Thyroid gland (tissue), 4 donors: ENCODE results near the gene RNASE8.
A peak's percentile ranks its signal among the peaks of the same experiment; 100 is the strongest.

Experiments
- CTCF ChIP-seq, 6 experiments: fragments of 200-600 bp in 3 of 6; fragments of 450-650 bp in 3 of 6; sonication (generic) in 3 of 6; IDR thresholded peaks; one replicate each; pipeline ENCODE4 v1.5.1; 2016 to 2019; ENCODE audit warnings: antibody characterized with exemption in 6 of 6, mild to moderate bottlenecking in 2 of 6, inconsistent platforms in 1 of 6, moderate library complexity in 1 of 6
- POLR2A ChIP-seq, 2 donors: fragments of 450-650 bp; IDR thresholded peaks; one replicate each; pipeline ENCODE4 v1.6.1; 2017; ENCODE audit warnings: antibody characterized with exemption in 2 of 2, mild to moderate bottlenecking in 2 of 2, moderate library complexity in 1 of 2

DNA sequence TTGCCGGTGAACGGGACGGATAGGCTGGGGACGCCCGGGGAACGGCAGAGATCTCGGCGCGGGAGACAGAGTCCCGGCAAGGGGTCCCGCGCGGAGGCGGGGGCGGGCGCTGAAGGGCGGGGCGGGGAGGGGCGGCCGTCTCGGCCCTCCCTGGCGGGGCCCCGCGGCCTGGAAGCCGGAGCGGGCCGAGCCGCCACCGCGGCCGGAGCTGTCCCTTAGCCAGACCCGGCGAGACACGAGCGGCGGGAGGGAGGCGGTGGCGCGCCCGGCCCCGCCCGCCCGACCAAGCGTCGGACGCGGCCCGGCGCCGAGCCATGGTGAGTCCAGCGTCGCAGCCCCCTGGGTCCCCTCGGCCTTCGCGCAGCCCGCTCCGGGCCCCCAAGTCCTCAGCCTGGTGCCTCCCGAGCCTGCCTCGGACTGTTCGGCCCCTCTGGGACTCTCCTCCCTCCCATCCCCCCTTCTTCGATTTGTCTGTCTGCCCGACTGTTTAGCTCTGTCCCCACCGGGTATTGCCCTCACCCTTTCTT lies 12.5 kb downstream of the RNASE8 start, which contains the start of gene ARHGEF40:
- TF ChIP-seq CTCF (IDR thresholded peaks at IDR 0.05) (no peak), POLR2A (IDR thresholded peaks at IDR 0.05) (peak in 1 of 2 donors; percentile 65)
